K562 (cell line): ENCODE measurements around the gene ADPGK. TPM values are rescaled to one million over a fixed set of nuclear protein-coding genes. Genes with fewer than 3 reads are reported as not detected.

Source experiments
- ATAC-seq: fragments of 200-7000 bp; cut with Tn5 transposase; 3 replicates; pipeline ENCODE4 v1.9.1; 2020; ENCODE audit warnings: moderate library complexity
- Bru-seq: library from RNA; stranded (reverse); fragments of 400-500 nt; gene quantifications from one replicate; lab custom pipeline; 2021; lab: Mats Ljungman, UMichigan
- BruChase-seq, 2 experiments: library from RNA; stranded (reverse); fragments of 400-500 nt; gene quantifications; one replicate each; lab custom pipeline; 2021; lab: Mats Ljungman, UMichigan
- BruUV-seq: library from RNA; stranded (reverse); fragments of 400-500 nt; replicated peaks from 2 replicates; lab custom pipeline; 2021; lab: Mats Ljungman, UMichigan
- CTCF ChIA-PET: fragments of 300-600 bp; formaldehyde crosslinking; extraction: SDS; loops from one replicate; lab custom pipeline; 2021; ENCODE audit warnings: low intra/inter-chr PET ratio; lab: Yijun Ruan, JAX
- POLR2A ChIA-PET: fragments of 300-600, 350-650 bp; sonication (Branson Sonifier 250); formaldehyde crosslinking; extraction: SDS; loops from one replicate; lab custom pipeline; 2021; ENCODE audit warnings: antibody characterized with exemption, inconsistent platforms; lab: Yijun Ruan, JAX
- DNase-seq, 4 experiments: peaks; one replicate each; pipeline versions ENCODE4 v3.0.0 to v3.0.0-alpha.2; 2011 to 2018; ENCODE audit warnings: low spot score in 3 of 4, mixed read lengths in 3 of 4; ENCODE audit errors: extremely low read depth in 1 of 4
- FAIRE-seq: peaks from 2 replicates; lab custom pipeline; 2011; peaks lifted over from hg19 to GRCh38; lab: Jason Lieb, UNC
- H2AFZ ChIP-seq: 2 replicates; pipeline ENCODE4 v1.6.0; 2011; ENCODE audit warnings: low read depth, low read length, control low read depth, inconsistent platforms
- H3K27ac ChIP-seq: fragments of 200-600 bp; 3 replicates; pipeline ENCODE4 v1.8.0; 2011; ENCODE audit warnings: low read depth, mild to moderate bottlenecking, control low read depth, inconsistent platforms, low read length, moderate library complexity, mixed read lengths; ENCODE audit errors: extremely low read depth
- H3K27me3 ChIP-seq, 2 experiments: fragments of 300-600 bp in 1 of 2; 2 replicates in 1 of 2; 3 replicates in 1 of 2; pipeline versions ENCODE4 v1.6.0 to v1.8.0; 2011; ENCODE audit warnings: inconsistent platforms in 2 of 2, low read length in 2 of 2, mild to moderate bottlenecking in 1 of 2, mixed read lengths in 1 of 2, moderate library complexity in 1 of 2; ENCODE audit not compliant: control insufficient read depth in 2 of 2, insufficient read depth in 2 of 2
- H3K36me3 ChIP-seq: fragments of 300-600 bp; 3 replicates; pipeline ENCODE4 v1.8.0; 2011; ENCODE audit warnings: mild to moderate bottlenecking, low read length, inconsistent platforms; ENCODE audit not compliant: control insufficient read depth, insufficient read depth
- H3K4me1 ChIP-seq, 2 experiments: fragments of 200-600 bp in 1 of 2; replicated peaks in 1 of 2; 2 replicates in 1 of 2; 3 replicates in 1 of 2; pipeline versions ENCODE4 v1.5.1 to v1.8.0; 2011; ENCODE audit warnings: inconsistent platforms in 2 of 2, low read length in 2 of 2, mild to moderate bottlenecking in 1 of 2, mixed read lengths in 1 of 2, moderate library complexity in 1 of 2; ENCODE audit not compliant: control insufficient read depth in 2 of 2, insufficient read depth in 2 of 2
- H3K4me2 ChIP-seq: 2 replicates; pipeline ENCODE4 v1.6.1; 2011; ENCODE audit warnings: low read length, control low read depth, inconsistent platforms, mixed read lengths; ENCODE audit not compliant: insufficient read depth
- H3K4me3 ChIP-seq: fragments of 200-600 bp; sonication (generic), shearing (Covaris generic); 2 replicates; pipeline ENCODE4 v1.5.1; 2016; ENCODE audit warnings: control low read depth, inconsistent platforms
- H3K79me2 ChIP-seq: fragments of 200-600 bp; 3 replicates; pipeline ENCODE4 v1.8.0; 2011; ENCODE audit warnings: low read length, inconsistent platforms; ENCODE audit not compliant: control insufficient read depth, insufficient read depth
- H3K9ac ChIP-seq, 2 experiments: 2 replicates each; pipeline versions ENCODE4 v1.6.0 to v1.6.1; 2011; ENCODE audit warnings: low read depth in 2 of 2, low read length in 2 of 2, control low read depth in 1 of 2, inconsistent platforms in 1 of 2, mild to moderate bottlenecking in 1 of 2, mixed read lengths in 1 of 2; ENCODE audit not compliant: insufficient read depth in 1 of 2
- H3K9me1 ChIP-seq: one replicate; pipeline ENCODE4 v1.6.0; 2011; ENCODE audit warnings: inconsistent platforms, mild to moderate bottlenecking, low read length, moderate library complexity; ENCODE audit not compliant: control insufficient read depth, insufficient read depth
- H3K9me3 ChIP-seq: replicated peaks from 2 replicates; pipeline ENCODE4 v1.5.1; 2011; ENCODE audit warnings: low read depth, low read length, inconsistent platforms; ENCODE audit not compliant: control insufficient read depth, insufficient read depth
- H4K20me1 ChIP-seq: replicated peaks from 2 replicates; pipeline ENCODE4 v1.6.1; 2011; ENCODE audit warnings: low read length, inconsistent platforms, mixed read lengths; ENCODE audit not compliant: control insufficient read depth, insufficient read depth
- BHLHE40 ChIP-seq: IDR thresholded peaks from 2 replicates; pipeline ENCODE4 v1.6.1; 2011; ENCODE audit warnings: low read length, improper control_type of control experiment
- L3MBTL2 ChIP-seq: fragments of 450-650 bp; IDR thresholded peaks from 2 replicates; pipeline ENCODE4 v1.6.1; 2016; ENCODE audit warnings: mild to moderate bottlenecking, moderate library complexity
- RNF2 ChIP-seq: sonication (generic); IDR thresholded peaks from 2 replicates; pipeline ENCODE4 v1.6.1; 2016
- RREB1 ChIP-seq: fragments of 250-450 bp; sonication (Bioruptor Pico); IDR thresholded peaks from 2 replicates; pipeline ENCODE4 v1.4.0; 2020
- SIN3A ChIP-seq, 2 experiments: fragments of 150-350 bp in 1 of 2; IDR thresholded peaks; 2 replicates each; pipeline ENCODE4 v1.6.1; 2011 to 2016; ENCODE audit warnings: borderline replicate concordance in 2 of 2, low read depth in 2 of 2, low read length in 2 of 2, mild to moderate bottlenecking in 2 of 2, moderate library complexity in 2 of 2; ENCODE audit not compliant: control insufficient read depth in 1 of 2
- WGBS: fragments of 100-300 bp; shearing (Covaris generic); methylation state at CpG from one replicate; pipeline ENCODE4 v1.1.6; 2016; ENCODE audit warnings: low coverage, mixed read lengths; ENCODE audit not compliant: insufficient coverage; ENCODE audit errors: missing lambda C conversion rate; 5-methylcytosine and 5-hydroxymethylcytosine counted together
- in situ Hi-C: fragments of 300-500 bp; cut with MboI; formaldehyde crosslinking; loops from 4 replicates; pipeline ENCODE4 v1.15.0; 2018; ENCODE audit warnings: inconsistent platforms, mixed read lengths
- intact Hi-C: fragments of 100-400 bp; cut with micrococcal nuclease; formaldehyde crosslinking; loops from 2 replicates; pipeline ENCODE4 v1.14.2; 2022
- long read RNA-seq, 3 experiments: library from polyadenylated mRNA in 2 of 3; library from RNA in 1 of 3; unstranded in 2 of 3; stranded (forward) in 1 of 3; transcript quantifications; one replicate each; pipeline ENCODE4 v2.0.0, GENCODE V29; 2019 to 2022
- polyA minus RNA-seq, 3 experiments: library from RNA; depleted of rRNA, polyadenylated mRNA; stranded (reverse); fragments of >200 nt; gene quantifications; 2 replicates each; pipeline ENCODE4 v1.2.3, GENCODE V29; 2011
- polyA plus RNA-seq, 8 experiments: library from polyadenylated mRNA; depleted of rRNA in 4 of 8; stranded (reverse) in 5 of 8; unstranded in 3 of 8; fragments of >200 nt; fragmentation: Nextera tagmentation in 2 of 8; fragmentation: Illumina TruSeq in 1 of 8; extraction: Ambion mirVana in 2 of 8; extraction: Trizol in 1 of 8; gene quantifications; 2 replicates each; pipeline versions ENCODE4 v1.2.1 to v1.2.3, GENCODE V29; 2011 to 2014; ENCODE audit warnings: inconsistent platforms in 1 of 8, missing spikeins in 1 of 8
- total RNA-seq, 7 experiments: library from RNA; depleted of rRNA in 6 of 7; stranded (reverse); fragments of >200 nt in 6 of 7; fragmentation: Illumina TruSeq in 2 of 7; extraction: Trizol in 2 of 7; gene quantifications; 2 replicates each; pipeline versions ENCODE4 v1.2.1 to v1.2.3, GENCODE V29; 2011 to 2021; ENCODE audit warnings: low replicate concordance in 1 of 7
- TF ChIP-seq, protein P1 (sequence below): fragments of 450-650 bp; formaldehyde crosslinking; IDR thresholded peaks from 2 replicates; pipeline ENCODE4 v1.4.0; 2022; ENCODE audit warnings: missing genetic modification characterization

ADPGK gene
- total RNA-seq (2011; cell fraction: chromatin; rRNA removed; ENCODE audit: low replicate concordance) = 139 and 159 TPM in 2 replicates
- 115 and 135 TPM in 2 replicates for total RNA-seq (2011; cell fraction: nucleolus; rRNA removed)
- 131 and 142 TPM in 2 replicates for total RNA-seq (2011; cell fraction: nucleoplasm; rRNA removed)
- 43.1 and 50.7 TPM in 2 replicates for total RNA-seq (2014; rRNA removed)
- 48.5 and 50.4 TPM in 2 replicates for total RNA-seq (2014; rRNA removed; fragmentation: Illumina TruSeq; extraction: Trizol)
- 58.3 and 59.7 TPM in 2 replicates for total RNA-seq (2015; rRNA removed; fragmentation: Illumina TruSeq; extraction: Trizol)
- 40.3 and 45.3 TPM in 2 replicates for total RNA-seq (2021)
- 89.7 and 97.4 TPM in 2 replicates for polyA plus RNA-seq (2011; rRNA removed)
- polyA plus RNA-seq (2011; cell fraction: cytosol; rRNA removed) = 56.3 and 64.5 TPM in 2 replicates
- 79.3 and 86.1 TPM in 2 replicates for polyA plus RNA-seq (2011; cell fraction: nucleus; rRNA removed)
- 29.5 and 33.0 TPM in 2 replicates for polyA plus RNA-seq (2012)
- 47.4 and 59.0 TPM in 2 replicates for polyA plus RNA-seq (2014; fragmentation: Illumina TruSeq; extraction: Trizol)
- polyA plus RNA-seq (2014; fragmentation: Nextera tagmentation; extraction: Ambion mirVana) = 10 to 100 TPM; 13.4 to 16.0 TPM
- polyA plus RNA-seq (2014; rRNA removed) = 55.7 and 67.1 TPM in 2 replicates
- polyA minus RNA-seq (2011; rRNA and poly(A)+ RNA removed) = 60.4 and 68.2 TPM in 2 replicates
- 28.1 and 29.3 TPM in 2 replicates for polyA minus RNA-seq (2011; cell fraction: cytosol; rRNA and poly(A)+ RNA removed)
- 49.1 and 67.0 TPM in 2 replicates for polyA minus RNA-seq (2011; cell fraction: nucleus; rRNA and poly(A)+ RNA removed)
- percentile 91 among the genes with signal in this experiment for Bru-seq, nascent RNA
- BruChase-seq, experiment 1, labeled RNA remaining after a 2-hour chase = percentile 94 among the genes with signal in this experiment
- BruChase-seq, experiment 2, labeled RNA remaining after a 6-hour chase = percentile 93 among the genes with signal in this experiment
- long read RNA-seq, experiment 1, transcript ADPGK-201 (7 exons, 2,557 nt) = major isoform, 27 of 256 reads
- long read RNA-seq, experiment 1, partial matches to known transcripts = 18 of 256 reads
- long read RNA-seq, experiment 1, other reads (novel, unspliced or antisense) = 208 of 256 reads
- long read RNA-seq, experiment 2, transcript ADPGK-201 (7 exons, 2,557 nt) = major isoform, 9 of 45 reads
- long read RNA-seq, experiment 2, partial matches to known transcripts = 3 of 45 reads
- long read RNA-seq, experiment 2, other reads (novel, unspliced or antisense) = 29 of 45 reads
- long read RNA-seq, experiment 3, transcript ADPGK-201 (7 exons, 2,557 nt) = major isoform, 7 of 40 reads
- long read RNA-seq, experiment 3, partial matches to known transcripts = 2 of 40 reads
- long read RNA-seq, experiment 3, other reads (novel, unspliced or antisense) = 30 of 40 reads

DNA sequence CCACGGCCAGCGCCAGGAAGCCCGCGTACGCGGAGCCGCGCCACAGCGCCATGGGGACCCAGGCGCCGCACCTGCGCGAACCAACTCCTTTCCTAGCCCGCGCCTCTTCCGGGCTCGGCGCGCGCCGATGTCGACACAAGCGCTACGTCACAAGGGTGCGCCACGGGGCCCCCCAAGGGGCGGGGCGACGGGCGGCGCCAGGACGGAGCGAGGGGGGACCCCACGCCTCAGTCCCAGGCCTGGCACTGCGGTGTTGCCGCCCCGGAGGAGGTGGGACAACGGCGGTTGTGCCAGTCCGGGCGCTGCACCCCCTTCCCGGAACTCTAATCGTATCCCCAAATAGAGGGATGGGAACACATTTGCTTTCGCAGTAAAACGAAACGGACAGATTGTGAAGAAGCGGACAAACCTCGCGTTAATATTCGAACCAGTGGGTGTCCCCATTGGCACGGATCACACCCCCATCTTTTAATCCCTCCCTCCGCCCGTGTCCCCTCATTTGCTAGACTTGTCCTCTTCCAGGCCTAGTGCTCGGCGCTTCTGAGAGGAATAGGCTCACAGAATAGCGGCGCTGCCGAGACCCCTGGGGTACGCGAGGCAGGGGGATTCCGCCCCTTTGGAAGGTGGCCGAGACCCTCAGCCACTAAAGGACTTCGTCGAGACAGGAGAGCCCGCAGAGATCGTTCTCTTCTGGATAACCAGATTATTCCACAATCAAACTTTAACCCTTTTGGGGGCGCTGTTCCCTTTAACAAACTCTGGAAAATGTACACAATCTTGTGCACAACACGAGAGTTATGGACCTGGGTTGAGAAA, at the start of gene ADPGK:
ADPGK (minus strand) TSS at position 119 of the 816 bp plus-strand sequence; CDS start at position 52, 67 bp downstream.
- Histone ChIP-seq H3K27me3 (no peaks in the 10 kb centered on the region), H4K20me1 (peaks cover 4% of the 10 kb centered on the region; the same call in 1 of the 2 replicates), H3K27ac (peak within 1 kb of the TSS; percentile 92), H3K4me2 (peak within 1 kb of the TSS; percentile 95), H3K4me1 (peaks cover 11 to 13% of the 10 kb centered on the region in 2 experiments; a peak in 4 of 5 replicates), H3K9me1 (no peaks in the 10 kb centered on the region), H2AFZ (peak within 1 kb of the TSS; percentile 99), H3K36me3 (peaks cover 31% of the 10 kb centered on the region; the same call in 2 of the 3 replicates), H3K9me3 (no peaks in the 10 kb centered on the region), H3K4me3 (peak within 1 kb of the TSS; percentile 98), H3K79me2 (peaks cover 43% of the 10 kb centered on the region), H3K9ac (peak within 1 kb of the TSS; percentile 87 to 96)
- FAIRE-seq (peak; percentile 56), DNase-seq (peak; percentile 93 to 98 (median 98)), ATAC-seq (peak; percentile 91)
- CTCF ChIA-PET = interaction anchor here (0.6 kb wide), 1 partner anchor 487 kb away, joined by 3 read pairs; no protein-coding TSS in a partner anchor
- WGBS = 1% methylated on average over 61 of the region's 68 CpGs
- BruUV-seq = TSS peak; percentile 94
- in situ Hi-C loops (loop anchor here (10.0 to 25.0 kb wide), 2 partner anchors 291 to 1303 kb away; partner anchors contain the start of gene GOLGA6A), intact Hi-C loops (loop anchor here (1.0 to 10.0 kb wide), 2 partner anchors 184 to 461 kb away; no protein-coding TSS in a partner anchor)
- POLR2A ChIA-PET = interaction anchor here (0.6 to 1.5 kb wide), 3 partner anchors 11 to 15 kb away, joined by 3 to 4 read pairs (median 4); no protein-coding TSS in a partner anchor
- TF ChIP-seq SIN3A (IDR thresholded peaks at IDR 0.05; ENCODE audit: borderline replicate concordance in 2 of 2, control insufficient read depth in 1 of 2, low read depth in 2 of 2, low read length in 2 of 2) (peak; percentile 98), BHLHE40 (peak; percentile 60; the same call in 1 of the 2 replicates), L3MBTL2 (peak; percentile 65), RNF2 (peak; percentile 67), RREB1 (CRISPR knock-in tag) (peak; percentile 61; the same call in 1 of the 2 replicates)
- TF ChIP-seq, protein P1, sequence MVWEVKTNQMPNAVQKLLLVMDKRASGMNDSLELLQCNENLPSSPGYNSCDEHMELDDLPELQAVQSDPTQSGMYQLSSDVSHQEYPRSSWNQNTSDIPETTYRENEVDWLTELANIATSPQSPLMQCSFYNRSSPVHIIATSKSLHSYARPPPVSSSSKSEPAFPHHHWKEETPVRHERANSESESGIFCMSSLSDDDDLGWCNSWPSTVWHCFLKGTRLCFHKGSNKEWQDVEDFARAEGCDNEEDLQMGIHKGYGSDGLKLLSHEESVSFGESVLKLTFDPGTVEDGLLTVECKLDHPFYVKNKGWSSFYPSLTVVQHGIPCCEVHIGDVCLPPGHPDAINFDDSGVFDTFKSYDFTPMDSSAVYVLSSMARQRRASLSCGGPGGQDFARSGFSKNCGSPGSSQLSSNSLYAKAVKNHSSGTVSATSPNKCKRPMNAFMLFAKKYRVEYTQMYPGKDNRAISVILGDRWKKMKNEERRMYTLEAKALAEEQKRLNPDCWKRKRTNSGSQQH (CRISPR knock-in tag) = no peak
